Peyer's patch (tissue), 4 donors: ENCODE data around the gene TACC2.

ENCODE experiments used
- POLR2A ChIP-seq, 2 donors: fragments of 450-650 bp; IDR thresholded peaks; one replicate each; pipeline ENCODE4 v1.5.1; 2017; ENCODE audit warnings: antibody characterized with exemption in 2 of 2, mild to moderate bottlenecking in 2 of 2, moderate library complexity in 2 of 2
- TF ChIP-seq, protein P1 (sequence below), 6 experiments: fragments of 450-650 bp in 4 of 6; fragments of 200-600 bp in 2 of 6; sonication (generic) in 1 of 6; IDR thresholded peaks; one replicate each; pipeline ENCODE4 v1.5.1; 2017 to 2019; ENCODE audit warnings: antibody characterized with exemption in 6 of 6, mild to moderate bottlenecking in 3 of 6, moderate library complexity in 1 of 6

DNA sequence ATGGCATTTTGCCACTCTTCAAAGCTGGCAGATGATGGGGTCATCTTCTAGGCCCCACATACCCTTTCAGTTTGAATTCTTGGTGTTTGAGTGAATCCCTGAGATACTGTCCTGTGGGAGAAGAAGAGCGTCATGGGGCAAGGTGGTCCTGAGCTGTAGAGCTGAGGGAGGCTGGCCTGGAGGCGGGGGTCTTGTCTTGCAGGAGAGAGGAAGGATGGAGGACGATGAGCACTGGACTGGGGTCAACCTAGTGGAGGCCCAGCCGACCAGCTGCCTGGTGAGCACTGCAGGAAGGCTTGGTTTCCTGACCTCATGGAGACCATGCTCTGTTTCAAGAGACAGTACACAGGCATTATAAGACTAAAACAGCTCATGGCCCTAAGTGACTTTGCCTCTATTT, 114.6 kb downstream of the TACC2 start:
- no peak for TF ChIP-seq POLR2A (IDR thresholded peaks at IDR 0.05)
- TF ChIP-seq, protein P1, sequence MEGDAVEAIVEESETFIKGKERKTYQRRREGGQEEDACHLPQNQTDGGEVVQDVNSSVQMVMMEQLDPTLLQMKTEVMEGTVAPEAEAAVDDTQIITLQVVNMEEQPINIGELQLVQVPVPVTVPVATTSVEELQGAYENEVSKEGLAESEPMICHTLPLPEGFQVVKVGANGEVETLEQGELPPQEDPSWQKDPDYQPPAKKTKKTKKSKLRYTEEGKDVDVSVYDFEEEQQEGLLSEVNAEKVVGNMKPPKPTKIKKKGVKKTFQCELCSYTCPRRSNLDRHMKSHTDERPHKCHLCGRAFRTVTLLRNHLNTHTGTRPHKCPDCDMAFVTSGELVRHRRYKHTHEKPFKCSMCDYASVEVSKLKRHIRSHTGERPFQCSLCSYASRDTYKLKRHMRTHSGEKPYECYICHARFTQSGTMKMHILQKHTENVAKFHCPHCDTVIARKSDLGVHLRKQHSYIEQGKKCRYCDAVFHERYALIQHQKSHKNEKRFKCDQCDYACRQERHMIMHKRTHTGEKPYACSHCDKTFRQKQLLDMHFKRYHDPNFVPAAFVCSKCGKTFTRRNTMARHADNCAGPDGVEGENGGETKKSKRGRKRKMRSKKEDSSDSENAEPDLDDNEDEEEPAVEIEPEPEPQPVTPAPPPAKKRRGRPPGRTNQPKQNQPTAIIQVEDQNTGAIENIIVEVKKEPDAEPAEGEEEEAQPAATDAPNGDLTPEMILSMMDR (IDR thresholded peaks at IDR 0.05) = no peak
